GM12878 (cell line): Measurements from ENCODE around the gene WASF2. TPM values are rescaled to one million over a fixed set of nuclear protein-coding genes. Genes with fewer than 3 reads are reported as not detected.
"Not testable (repeated sequence)": the region's sequence is repeated elsewhere in the genome, so short reads cannot be mapped to it uniquely, and the experiment has no call there.

Experiments
- ATAC-seq: fragments of 200-7000 bp; cut with Tn5 transposase; 3 replicates; pipeline ENCODE4 v1.9.1; 2020; ENCODE audit warnings: mild to moderate bottlenecking, moderate library complexity
- BruUV-seq: library from RNA; stranded (reverse); fragments of 400-500 nt; replicated peaks from 2 replicates; lab custom pipeline; 2021; lab: Mats Ljungman, UMichigan
- CTCF ChIA-PET: fragments of 300-600 bp; sonication (Branson Sonifier 250); formaldehyde crosslinking; extraction: SDS; loops from one replicate; lab custom pipeline; 2021; ENCODE audit warnings: inconsistent platforms; lab: Yijun Ruan, JAX
- POLR2A ChIA-PET: fragments of 350-600 bp; formaldehyde crosslinking; extraction: SDS; loops from one replicate; lab custom pipeline; 2021; ENCODE audit warnings: inconsistent platforms; lab: Charles Lee
- RAD21 ChIA-PET: fragments of 300-600 bp; sonication (Branson Sonifier 250); formaldehyde crosslinking; loops from one replicate; lab custom pipeline; 2023; ENCODE audit warnings: antibody characterized with exemption; ENCODE audit not compliant: unreplicated experiment; lab: Charles Lee
- SMC1A ChIA-PET: fragments of 300-600 bp; sonication (Branson Sonifier 250); formaldehyde crosslinking; loops from one replicate; lab custom pipeline; 2023; ENCODE audit not compliant: unreplicated experiment, uncharacterized antibody; lab: Charles Lee
- DNase-seq: peaks from one replicate; pipeline ENCODE4 v3.0.0-alpha.2; 2011; ENCODE audit warnings: low read depth, low spot score
- FAIRE-seq: peaks from 3 replicates; lab custom pipeline; 2011; peaks lifted over from hg19 to GRCh38; lab: Jason Lieb, UNC
- H2AFZ ChIP-seq: 2 replicates; pipeline ENCODE4 v1.6.0; 2011; ENCODE audit warnings: low read depth, low read length, control low read depth; ENCODE audit not compliant: control insufficient read depth
- H3K27ac ChIP-seq: 2 replicates; pipeline ENCODE4 v1.5.1; 2011; ENCODE audit warnings: control low read depth; ENCODE audit not compliant: control insufficient read depth, insufficient read depth
- H3K27me3 ChIP-seq, 2 experiments: replicated peaks in 1 of 2; 2 replicates each; pipeline versions ENCODE4 v1.6.0 to v1.6.1; 2011; ENCODE audit warnings: low read length in 1 of 2; ENCODE audit not compliant: control insufficient read depth in 2 of 2, insufficient read depth in 2 of 2
- H3K36me3 ChIP-seq, 2 experiments: 2 replicates each; pipeline ENCODE4 v1.5.1; 2011; ENCODE audit warnings: low read length in 1 of 2; ENCODE audit not compliant: control insufficient read depth in 2 of 2, insufficient read depth in 2 of 2
- H3K4me1 ChIP-seq: 2 replicates; pipeline ENCODE4 v1.6.1; 2011; ENCODE audit warnings: mild to moderate bottlenecking, low read length, moderate library complexity, mixed read lengths; ENCODE audit not compliant: control insufficient read depth, insufficient read depth
- H3K4me2 ChIP-seq: 2 replicates; pipeline ENCODE4 v1.6.0; 2011; ENCODE audit warnings: control low read depth; ENCODE audit not compliant: control insufficient read depth, insufficient read depth
- H3K4me3 ChIP-seq: fragments of 200-600 bp; sonication (generic); 2 replicates; pipeline ENCODE4 v1.5.1; 2016
- H3K79me2 ChIP-seq: 2 replicates; pipeline ENCODE4 v1.6.0; 2011; ENCODE audit warnings: low read length; ENCODE audit not compliant: control insufficient read depth, insufficient read depth
- H3K9ac ChIP-seq: 2 replicates; pipeline ENCODE4 v1.8.0; 2011; ENCODE audit warnings: low read length, control low read depth, mixed read lengths; ENCODE audit not compliant: control insufficient read depth, insufficient read depth
- H3K9me3 ChIP-seq: replicated peaks from 3 replicates; pipeline ENCODE4 v1.5.1; 2011; ENCODE audit warnings: mild to moderate bottlenecking, low read length; ENCODE audit not compliant: control insufficient read depth, insufficient read depth
- H4K20me1 ChIP-seq: 2 replicates; pipeline ENCODE4 v1.6.0; 2011; ENCODE audit not compliant: control insufficient read depth, insufficient read depth
- CEBPZ ChIP-seq: fragments of 150-350 bp; IDR thresholded peaks from 2 replicates; pipeline ENCODE4 v1.6.1; 2016; ENCODE audit warnings: low read depth, low read length
- E4F1 ChIP-seq: fragments of 450-650 bp; IDR thresholded peaks from 2 replicates; pipeline ENCODE4 v1.6.1; 2018; ENCODE audit warnings: borderline replicate concordance, mild to moderate bottlenecking; ENCODE audit not compliant: partially characterized antibody
- GATAD2B ChIP-seq: fragments of 450-650 bp; conservative IDR thresholded peaks from 2 replicates; pipeline ENCODE4 v1.6.1; 2017; ENCODE audit warnings: low read depth, mild to moderate bottlenecking, moderate library complexity
- NR2F1 ChIP-seq: fragments of 450-650 bp; conservative IDR thresholded peaks from 2 replicates; pipeline ENCODE4 v1.6.1; 2017; ENCODE audit warnings: mild to moderate bottlenecking
- POLR2AphosphoS5 ChIP-seq: IDR thresholded peaks from 2 replicates; pipeline ENCODE4 v1.6.1; 2011; ENCODE audit warnings: mild to moderate bottlenecking, low read length, inconsistent platforms
- YBX1 ChIP-seq: fragments of 450-650 bp; IDR thresholded peaks from 2 replicates; pipeline ENCODE4 v1.6.1; 2016; ENCODE audit warnings: antibody characterized with exemption
- WGBS: methylation state at CpG from one replicate; pipeline ENCODE4 v1.1.6; 2016; ENCODE audit warnings: low lambda C conversion rate; ENCODE audit not compliant: insufficient replicate concordance, insufficient coverage; ENCODE audit errors: missing lambda C conversion rate; 5-methylcytosine and 5-hydroxymethylcytosine counted together
- in situ Hi-C: fragments of 300-500 bp; cut with MboI; formaldehyde crosslinking; loops from 9 replicates; pipeline ENCODE4 v1.14.3; 2018; ENCODE audit warnings: mixed read lengths
- intact Hi-C: fragments of 100-400 bp; cut with micrococcal nuclease; formaldehyde crosslinking; loops from one replicate; pipeline ENCODE4 v1.14.2; 2022; ENCODE audit not compliant: unreplicated experiment
- polyA plus RNA-seq, 11 experiments: library from polyadenylated mRNA; depleted of rRNA in 4 of 11; unstranded in 6 of 11; stranded (reverse) in 5 of 11; fragments of >200 nt; fragmentation: Nextera tagmentation in 4 of 11; fragmentation: Illumina TruSeq in 1 of 11; extraction: Ambion mirVana in 4 of 11; extraction: Trizol in 1 of 11; gene quantifications; 1 replicate in 1 of 11; 2 replicates in 10 of 11; pipeline versions ENCODE4 v1.2.1 to v1.2.3, GENCODE V29; 2011 to 2016; ENCODE audit warnings: inconsistent platforms in 2 of 11, missing spikeins in 2 of 11, low read depth in 1 of 11
- total RNA-seq, 4 experiments: library from RNA; depleted of rRNA in 3 of 4; stranded (reverse); fragments of >200 nt in 3 of 4; fragmentation: Illumina TruSeq in 1 of 4; extraction: Trizol in 1 of 4; gene quantifications; 2 replicates each; pipeline versions ENCODE4 v1.2.1 to v1.2.3, GENCODE V29; 2013 to 2021
- TF ChIP-seq, protein P1 (sequence below), 3 experiments: IDR thresholded peaks in 2 of 3; conservative IDR thresholded peaks in 1 of 3; 2 replicates each; pipeline ENCODE4 v1.5.1; 2011; ENCODE audit warnings: low read depth in 3 of 3, low read length in 3 of 3, mild to moderate bottlenecking in 3 of 3, control low read depth in 2 of 3, moderate library complexity in 2 of 3, inconsistent platforms in 1 of 3, mixed read lengths in 1 of 3; ENCODE audit not compliant: control insufficient read depth in 2 of 3, insufficient read depth in 1 of 3; ENCODE audit errors: extremely low read depth in 1 of 3

The WASF2 gene
- total and polyA plus RNA-seq, 10 of the 15 experiments (the other 5 are each of a cell fraction or from before 2014, with no cell fraction given) = 7.0 to 111 (median 37.1) TPM

DNA sequence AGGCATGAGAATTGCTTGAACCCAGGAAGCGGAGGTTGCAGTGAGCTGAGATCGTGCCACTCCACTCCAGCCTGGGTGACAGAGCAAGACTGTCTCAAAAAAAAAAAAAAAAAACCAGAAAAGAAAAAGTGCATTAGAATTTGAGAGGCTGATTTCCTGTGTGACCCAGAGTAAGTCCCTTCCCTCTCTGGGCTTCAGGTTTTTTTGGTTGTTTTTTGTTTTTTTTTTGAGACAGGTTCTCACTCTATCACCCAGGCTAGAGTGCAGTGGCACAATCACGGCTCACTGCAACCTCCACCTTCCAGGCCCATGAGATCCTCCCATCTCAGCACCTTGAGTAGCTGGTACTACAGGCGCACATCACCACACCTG is 48.3 kb upstream of the WASF2 start:
- H4K20me1 ChIP-seq, H3K9ac ChIP-seq, H3K4me3 ChIP-seq, H3K79me2 ChIP-seq, H3K36me3 ChIP-seq, H3K27ac ChIP-seq, H3K4me1 ChIP-seq, intact Hi-C loops, in situ Hi-C loops, H3K9me3 ChIP-seq, DNase-seq, H3K27me3 ChIP-seq, BruUV-seq, H3K4me2 ChIP-seq, POLR2A ChIA-PET, RAD21 ChIA-PET, ATAC-seq, H2AFZ ChIP-seq, FAIRE-seq: not testable (repeated sequence)
- SMC1A ChIA-PET = interaction anchor here (1.1 to 1.2 kb wide), 2 partner anchors 33 to 123 kb away, joined by 3 to 4 read pairs; no protein-coding TSS in a partner anchor
- WGBS = 95% methylated on average over 4 of the region's 4 CpGs
- CTCF ChIA-PET = interaction anchor here (1.3 to 1.4 kb wide), 2 partner anchors 18 to 122 kb away, joined by 3 to 7 read pairs; no protein-coding TSS in a partner anchor

DNA sequence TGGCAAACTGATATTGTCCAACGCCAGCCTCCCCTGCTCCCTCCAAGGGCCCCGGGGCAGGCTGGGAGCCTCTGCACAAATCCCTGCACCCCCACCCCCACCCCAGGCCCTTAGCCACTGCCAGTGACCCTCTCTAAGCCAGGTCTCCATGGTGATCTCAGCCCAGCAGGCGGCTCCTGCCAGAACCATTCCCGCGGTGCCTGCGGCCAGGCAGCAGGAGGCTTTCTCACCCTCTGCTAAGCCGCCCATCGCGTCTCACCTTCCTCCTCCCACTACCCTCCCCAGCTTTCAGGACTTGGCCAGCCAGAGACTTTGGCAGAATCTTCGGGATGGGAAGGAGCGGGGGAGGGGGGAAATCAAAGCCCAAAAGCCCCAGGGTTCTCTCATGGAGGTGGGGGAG is 46.8 kb upstream of the WASF2 start:
- SMC1A ChIA-PET = interaction anchor here (1.6 kb wide), 1 partner anchor 72 kb away, joined by 4 read pairs; no protein-coding TSS in a partner anchor
- no peaks in the 10 kb centered on the region for H3K4me1 ChIP-seq
- WGBS = 76% methylated on average over 11 of the region's 11 CpGs
- no peak overlapping the region for H3K4me3 ChIP-seq
- ATAC-seq = no peak
- H3K9me3 ChIP-seq = no peaks in the 10 kb centered on the region
- RAD21 ChIA-PET = no interaction called here
- BruUV-seq = no TSS peak
- H3K27ac ChIP-seq = no peak overlapping the region
- H3K79me2 ChIP-seq = no peaks in the 10 kb centered on the region
- intact Hi-C loops = no loop called here
- H3K36me3 ChIP-seq = no peaks in the 10 kb centered on the region
- H3K4me2 ChIP-seq = no peak overlapping the region
- H3K9ac ChIP-seq = no peak overlapping the region
- FAIRE-seq = no peak
- H4K20me1 ChIP-seq = no peaks in the 10 kb centered on the region
- H2AFZ ChIP-seq = no peak overlapping the region
- H3K27me3 ChIP-seq = no peaks in the 10 kb centered on the region
- POLR2A ChIA-PET = no interaction called here
- in situ Hi-C loops = no loop called here
- CTCF ChIA-PET = interaction anchor here (1.3 kb wide), 1 partner anchor 120 kb away, joined by 3 read pairs; no protein-coding TSS in a partner anchor
- no peak for DNase-seq
- TF ChIP-seq YBX1 (no peak), NR2F1 (no peak), POLR2AphosphoS5 (no peak), E4F1 (no peak), GATAD2B (no peak), CEBPZ (no peak)
- TF ChIP-seq, protein P1, sequence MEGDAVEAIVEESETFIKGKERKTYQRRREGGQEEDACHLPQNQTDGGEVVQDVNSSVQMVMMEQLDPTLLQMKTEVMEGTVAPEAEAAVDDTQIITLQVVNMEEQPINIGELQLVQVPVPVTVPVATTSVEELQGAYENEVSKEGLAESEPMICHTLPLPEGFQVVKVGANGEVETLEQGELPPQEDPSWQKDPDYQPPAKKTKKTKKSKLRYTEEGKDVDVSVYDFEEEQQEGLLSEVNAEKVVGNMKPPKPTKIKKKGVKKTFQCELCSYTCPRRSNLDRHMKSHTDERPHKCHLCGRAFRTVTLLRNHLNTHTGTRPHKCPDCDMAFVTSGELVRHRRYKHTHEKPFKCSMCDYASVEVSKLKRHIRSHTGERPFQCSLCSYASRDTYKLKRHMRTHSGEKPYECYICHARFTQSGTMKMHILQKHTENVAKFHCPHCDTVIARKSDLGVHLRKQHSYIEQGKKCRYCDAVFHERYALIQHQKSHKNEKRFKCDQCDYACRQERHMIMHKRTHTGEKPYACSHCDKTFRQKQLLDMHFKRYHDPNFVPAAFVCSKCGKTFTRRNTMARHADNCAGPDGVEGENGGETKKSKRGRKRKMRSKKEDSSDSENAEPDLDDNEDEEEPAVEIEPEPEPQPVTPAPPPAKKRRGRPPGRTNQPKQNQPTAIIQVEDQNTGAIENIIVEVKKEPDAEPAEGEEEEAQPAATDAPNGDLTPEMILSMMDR (IDR thresholded peaks at IDR 0.05 in 2 of 3, conservative IDR thresholded peaks at IDR 0.05 in 1 of 3; ENCODE audit: control insufficient read depth in 2 of 3, extremely low read depth in 1 of 3, insufficient read depth in 1 of 3, low read depth in 3 of 3, low read length in 3 of 3) = no peak
